ENCODE measurements around the gene WDR54.
A peak's percentile ranks its signal among the peaks of the same experiment; 100 is the strongest.

The WDR54 gene

DNA sequence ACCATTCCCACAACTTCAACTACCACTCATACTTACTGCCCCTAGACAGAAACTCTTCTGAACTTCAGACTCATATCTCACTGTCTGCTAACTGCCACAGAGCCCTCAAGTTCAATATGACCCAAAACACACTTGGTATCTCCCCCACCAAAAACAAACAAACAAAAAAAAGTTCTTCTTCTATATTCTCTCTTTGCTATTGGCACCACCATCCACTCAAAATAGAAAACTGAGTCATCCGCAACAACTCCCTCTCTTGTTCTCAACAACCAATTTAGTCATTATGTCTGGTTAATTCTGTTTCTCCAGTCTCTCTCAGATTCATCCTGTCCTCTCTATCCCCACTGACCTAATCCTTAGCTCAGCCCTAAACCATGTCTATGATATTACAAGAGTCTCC, 34.2 kb upstream of the WDR54 start:
- H3K4me1 ChIP-seq (ENCODE audit: control insufficient read depth, insufficient read depth, low read depth, low read length) = peaks cover 1% of the 10 kb centered on the region
- H3K36me3 ChIP-seq (ENCODE audit: control insufficient read depth in 1 of 2, insufficient read depth in 2 of 2, low read depth in 1 of 2, low read length in 2 of 2) = peaks cover 7 to 10% of the 10 kb centered on the region in 2 experiments
- H3K14ac ChIP-seq (ENCODE audit: low read length in 2 of 2) = no peak overlapping the region
- H3K23ac ChIP-seq (ENCODE audit: low read length in 2 of 2) = no peak overlapping the region
- H3K27ac ChIP-seq (ENCODE audit: low read length, poor library complexity, severe bottlenecking) = no peak overlapping the region
- H3K9ac ChIP-seq (ENCODE audit: low read length) = peak overlapping the region; percentile 52
- peaks cover 23% of the 10 kb centered on the region for H3K79me1 ChIP-seq (replicated peaks; ENCODE audit: low read length, poor library complexity, severe bottlenecking)
- no peak overlapping the region for H2BK5ac ChIP-seq (ENCODE audit: low read depth, low read length, poor library complexity, severe bottlenecking)
- H3K9me3 ChIP-seq (ENCODE audit: control insufficient read depth, low read length) = no peaks in the 10 kb centered on the region
- H4K91ac ChIP-seq (ENCODE audit: low read length) = no peak overlapping the region
- no peak overlapping the region for H3K18ac ChIP-seq (ENCODE audit: low read depth in 1 of 2, low read length in 2 of 2)
- H3K4me3 ChIP-seq (ENCODE audit: insufficient read depth in 1 of 2, low read depth in 1 of 2, low read length in 2 of 2) = peak overlapping the region in 1 of 2 experiments; percentile 17
- peak; percentile 31 for DNase-seq
- H2BK15ac ChIP-seq (ENCODE audit: low read depth, poor library complexity, severe bottlenecking) = no peak overlapping the region
- H2BK12ac ChIP-seq (ENCODE audit: low read length in 2 of 2) = no peak overlapping the region
- H3K4me2 ChIP-seq (ENCODE audit: low read length, poor library complexity, severe bottlenecking) = no peak overlapping the region
- H4K8ac ChIP-seq (ENCODE audit: low read length) = no peak overlapping the region
- 91% methylated on average over 1 of the region's 1 CpG for WGBS
- no peak overlapping the region for H2AFZ ChIP-seq (ENCODE audit: low read depth, low read length)
- no peaks in the 10 kb centered on the region for H3K27me3 ChIP-seq (ENCODE audit: control insufficient read depth in 1 of 2, insufficient read depth in 1 of 2, low read length in 2 of 2)
- H3K4ac ChIP-seq (ENCODE audit: low read depth in 1 of 2, low read length in 2 of 2) = no peak overlapping the region
- H2AK5ac ChIP-seq (ENCODE audit: low read length, severe bottlenecking) = no peak overlapping the region
- no peak overlapping the region for H2BK120ac ChIP-seq (ENCODE audit: low read depth, low read length)

DNA sequence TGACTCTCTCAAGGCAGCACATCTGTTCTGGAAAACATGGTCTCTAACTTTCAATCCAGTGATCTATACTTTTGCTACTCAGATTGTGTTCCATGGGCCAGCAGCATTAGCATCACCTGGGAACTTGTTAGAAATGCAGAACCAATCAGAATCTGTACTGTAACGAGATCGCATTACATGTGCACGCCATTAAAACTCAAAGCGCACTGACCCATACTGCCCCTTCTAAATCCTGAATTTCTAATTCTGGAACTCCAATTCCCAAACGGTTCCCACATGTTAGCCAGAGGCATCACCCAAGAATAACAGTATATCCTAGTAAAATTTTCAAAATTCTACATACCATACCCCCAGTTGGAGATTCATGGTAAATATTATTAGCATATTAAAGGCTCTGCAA, 30.9 kb upstream of the WDR54 start:
- Histone ChIP-seq H3K9ac (ENCODE audit: low read length) (peak overlapping the region; percentile 96), H2BK15ac (ENCODE audit: low read depth, poor library complexity, severe bottlenecking) (no peak overlapping the region), H3K14ac (ENCODE audit: low read length in 2 of 2) (no peak overlapping the region), H4K8ac (ENCODE audit: low read length) (no peak overlapping the region), H3K4ac (ENCODE audit: low read depth in 1 of 2, low read length in 2 of 2) (no peak overlapping the region), H3K23ac (ENCODE audit: low read length in 2 of 2) (no peak overlapping the region), H3K4me2 (ENCODE audit: low read length, poor library complexity, severe bottlenecking) (peak overlapping the region; percentile 46), H2BK5ac (ENCODE audit: low read depth, low read length, poor library complexity, severe bottlenecking) (no peak overlapping the region), H3K36me3 (ENCODE audit: control insufficient read depth in 1 of 2, insufficient read depth in 2 of 2, low read depth in 1 of 2, low read length in 2 of 2) (peaks cover 2% of the 10 kb centered on the region in 2 experiments), H3K4me1 (ENCODE audit: control insufficient read depth, insufficient read depth, low read depth, low read length) (peaks cover 2% of the 10 kb centered on the region), H2BK120ac (ENCODE audit: low read depth, low read length) (no peak overlapping the region), H2AK5ac (ENCODE audit: low read length, severe bottlenecking) (no peak overlapping the region), H3K9me3 (ENCODE audit: control insufficient read depth, low read length) (no peaks in the 10 kb centered on the region), H4K91ac (ENCODE audit: low read length) (no peak overlapping the region), H2AFZ (ENCODE audit: low read depth, low read length) (no peak overlapping the region), H3K18ac (ENCODE audit: low read depth in 1 of 2, low read length in 2 of 2) (no peak overlapping the region), H3K27me3 (ENCODE audit: control insufficient read depth in 1 of 2, insufficient read depth in 1 of 2, low read length in 2 of 2) (no peaks in the 10 kb centered on the region), H2BK12ac (ENCODE audit: low read length in 2 of 2) (no peak overlapping the region), H3K4me3 (ENCODE audit: insufficient read depth in 1 of 2, low read depth in 1 of 2, low read length in 2 of 2) (peak overlapping the region in 1 of 2 experiments; percentile 99), H3K27ac (ENCODE audit: low read length, poor library complexity, severe bottlenecking) (no peak overlapping the region), H3K79me1 (replicated peaks; ENCODE audit: low read length, poor library complexity, severe bottlenecking) (peaks cover 12% of the 10 kb centered on the region)
- DNase-seq = no peak
- WGBS = 60% methylated on average over 5 of the region's 5 CpGs

DNA sequence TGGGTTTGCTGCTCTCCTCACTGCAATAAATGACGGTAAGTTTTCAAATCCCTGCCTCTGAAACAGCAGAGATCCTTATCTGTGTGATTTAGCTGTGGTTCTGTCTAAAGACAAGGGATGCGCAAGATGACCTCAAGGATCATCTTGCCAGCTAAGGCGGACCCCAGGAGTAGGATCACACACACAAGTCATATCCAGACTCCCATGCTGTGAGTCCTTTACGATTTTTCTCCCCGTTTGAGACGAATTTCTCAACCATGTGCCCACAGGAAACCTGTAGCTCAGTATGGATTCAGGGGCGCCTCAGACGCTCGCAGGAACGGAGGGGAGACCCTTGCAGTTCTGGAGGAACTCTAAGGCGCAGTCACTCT, 30.3 kb upstream of the WDR54 start:
- peak; percentile 53 for DNase-seq
- H3K4me1 ChIP-seq (ENCODE audit: control insufficient read depth, insufficient read depth, low read depth, low read length) = peaks cover 2% of the 10 kb centered on the region
- H2BK5ac ChIP-seq (ENCODE audit: low read depth, low read length, poor library complexity, severe bottlenecking) = no peak overlapping the region
- no peak overlapping the region for H2BK15ac ChIP-seq (ENCODE audit: low read depth, poor library complexity, severe bottlenecking)
- H2AFZ ChIP-seq (ENCODE audit: low read depth, low read length) = peak overlapping the region; percentile 18
- no peaks in the 10 kb centered on the region for H3K27me3 ChIP-seq (ENCODE audit: control insufficient read depth in 1 of 2, insufficient read depth in 1 of 2, low read length in 2 of 2)
- H2AK5ac ChIP-seq (ENCODE audit: low read length, severe bottlenecking) = no peak overlapping the region
- H3K79me1 ChIP-seq (replicated peaks; ENCODE audit: low read length, poor library complexity, severe bottlenecking) = peaks cover 8% of the 10 kb centered on the region
- no peak overlapping the region for H4K91ac ChIP-seq (ENCODE audit: low read length)
- peak overlapping the region; percentile 93 for H4K8ac ChIP-seq (ENCODE audit: low read length)
- peak overlapping the region; percentile 85 for H2BK120ac ChIP-seq (ENCODE audit: low read depth, low read length)
- H3K9me3 ChIP-seq (ENCODE audit: control insufficient read depth, low read length) = no peaks in the 10 kb centered on the region
- peak overlapping the region; percentile 86 to 96 for H3K18ac ChIP-seq (ENCODE audit: low read depth in 1 of 2, low read length in 2 of 2)
- peak overlapping the region; percentile 96 for H3K9ac ChIP-seq (ENCODE audit: low read length)
- peak overlapping the region; percentile 79 for H3K4me2 ChIP-seq (ENCODE audit: low read length, poor library complexity, severe bottlenecking)
- H3K4me3 ChIP-seq (ENCODE audit: insufficient read depth in 1 of 2, low read depth in 1 of 2, low read length in 2 of 2) = peak overlapping the region; percentile 92 to 99
- peak overlapping the region in 1 of 2 experiments; percentile 69 for H2BK12ac ChIP-seq (ENCODE audit: low read length in 2 of 2)
- no peak overlapping the region for H3K14ac ChIP-seq (ENCODE audit: low read length in 2 of 2)
- H3K27ac ChIP-seq (ENCODE audit: low read length, poor library complexity, severe bottlenecking) = no peak overlapping the region
- H3K36me3 ChIP-seq (ENCODE audit: control insufficient read depth in 1 of 2, insufficient read depth in 2 of 2, low read depth in 1 of 2, low read length in 2 of 2) = no peaks in the 10 kb centered on the region
- H3K23ac ChIP-seq (ENCODE audit: low read length in 2 of 2) = peak overlapping the region in 1 of 2 experiments; percentile 14
- 0% methylated on average over 11 of the region's 11 CpGs for WGBS
- peak overlapping the region in 1 of 2 experiments; percentile 40 for H3K4ac ChIP-seq (ENCODE audit: low read depth in 1 of 2, low read length in 2 of 2)

DNA sequence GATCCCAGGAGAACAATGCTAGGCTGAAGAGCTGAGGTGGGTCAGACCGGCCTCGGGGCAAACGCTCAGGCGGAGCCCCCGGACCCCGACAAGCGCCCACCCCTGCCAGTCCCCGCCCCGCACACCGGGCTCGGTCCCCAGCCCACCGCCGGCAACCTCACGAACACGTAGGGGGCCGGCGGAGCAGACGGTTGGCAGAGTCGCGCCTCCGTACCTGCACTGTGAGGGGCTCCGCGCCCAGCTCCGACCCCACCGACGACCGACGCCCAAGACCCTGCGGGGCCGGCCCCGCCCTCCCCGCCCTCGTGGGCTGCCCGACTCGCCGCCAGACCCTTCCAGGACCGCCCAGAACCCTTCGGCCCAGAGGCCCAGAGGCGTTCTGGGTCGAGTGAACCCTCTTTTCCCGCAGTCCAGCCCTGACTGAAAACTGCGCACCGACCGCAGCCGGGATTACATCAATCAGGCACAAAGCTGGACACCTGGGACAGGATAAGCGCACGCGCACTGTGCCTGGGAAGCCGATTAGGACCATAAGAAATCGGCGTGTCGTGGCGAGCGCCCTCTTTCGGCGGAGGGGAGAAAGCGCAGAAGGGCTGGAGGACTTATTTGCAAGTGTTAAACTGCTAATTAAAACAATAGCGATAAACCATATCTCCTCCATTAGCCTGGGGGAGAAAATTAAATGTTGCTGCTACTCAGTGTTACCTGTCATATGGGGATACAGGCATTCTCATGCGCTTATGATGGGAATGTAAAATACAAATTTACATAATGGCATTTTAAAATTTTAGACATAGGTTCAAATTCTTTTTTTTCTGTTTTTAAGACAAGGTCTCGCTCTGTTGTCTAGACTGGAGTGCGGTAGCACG, 29.7 kb upstream of the WDR54 start:
- 4% methylated on average over 59 of the region's 62 CpGs for WGBS
- peak overlapping the region in 1 of 2 experiments; percentile 69 for H2BK12ac ChIP-seq (ENCODE audit: low read length in 2 of 2)
- H3K9ac ChIP-seq (ENCODE audit: low read length) = peak overlapping the region; percentile 96
- peak overlapping the region; percentile 99 for H4K8ac ChIP-seq (ENCODE audit: low read length)
- H3K27me3 ChIP-seq (ENCODE audit: control insufficient read depth in 1 of 2, insufficient read depth in 1 of 2, low read length in 2 of 2) = no peaks in the 10 kb centered on the region
- H3K4me3 ChIP-seq (ENCODE audit: insufficient read depth in 1 of 2, low read depth in 1 of 2, low read length in 2 of 2) = peak overlapping the region; percentile 92 to 99
- H3K23ac ChIP-seq (ENCODE audit: low read length in 2 of 2) = peak overlapping the region in 1 of 2 experiments; percentile 14
- H3K36me3 ChIP-seq (ENCODE audit: control insufficient read depth in 1 of 2, insufficient read depth in 2 of 2, low read depth in 1 of 2, low read length in 2 of 2) = no peaks in the 10 kb centered on the region
- H3K4me2 ChIP-seq (ENCODE audit: low read length, poor library complexity, severe bottlenecking) = peak overlapping the region; percentile 80
- no peak overlapping the region for H3K14ac ChIP-seq (ENCODE audit: low read length in 2 of 2)
- H3K18ac ChIP-seq (ENCODE audit: low read depth in 1 of 2, low read length in 2 of 2) = peak overlapping the region; percentile 86 to 96
- DNase-seq = peak; percentile 88
- peak overlapping the region; percentile 30 for H2AFZ ChIP-seq (ENCODE audit: low read depth, low read length)
- no peaks in the 10 kb centered on the region for H3K9me3 ChIP-seq (ENCODE audit: control insufficient read depth, low read length)
- peak overlapping the region; percentile 98 for H2BK5ac ChIP-seq (ENCODE audit: low read depth, low read length, poor library complexity, severe bottlenecking)
- peak overlapping the region; percentile 88 for H4K91ac ChIP-seq (ENCODE audit: low read length)
- H3K4me1 ChIP-seq (ENCODE audit: control insufficient read depth, insufficient read depth, low read depth, low read length) = peaks cover 2% of the 10 kb centered on the region
- H2BK15ac ChIP-seq (ENCODE audit: low read depth, poor library complexity, severe bottlenecking) = peak overlapping the region; percentile 80
- H2BK120ac ChIP-seq (ENCODE audit: low read depth, low read length) = peak overlapping the region; percentile 85
- H3K27ac ChIP-seq (ENCODE audit: low read length, poor library complexity, severe bottlenecking) = peak overlapping the region; percentile 91
- peak overlapping the region in 1 of 2 experiments; percentile 62 for H3K4ac ChIP-seq (ENCODE audit: low read depth in 1 of 2, low read length in 2 of 2)
- H3K79me1 ChIP-seq (replicated peaks; ENCODE audit: low read length, poor library complexity, severe bottlenecking) = peaks cover 6% of the 10 kb centered on the region
- no peak overlapping the region for H2AK5ac ChIP-seq (ENCODE audit: low read length, severe bottlenecking)
